GM12878 (cell line): ENCODE results near the gene FHL2. TPM values are rescaled to one million over a fixed set of nuclear protein-coding genes. Genes with fewer than 3 reads are reported as not detected.

Source experiments
- ATAC-seq: fragments of 200-7000 bp; cut with Tn5 transposase; 3 replicates; pipeline ENCODE4 v1.9.1; 2020; ENCODE audit warnings: mild to moderate bottlenecking, moderate library complexity
- BruUV-seq: library from RNA; stranded (reverse); fragments of 400-500 nt; replicated peaks from 2 replicates; lab custom pipeline; 2021; lab: Mats Ljungman, UMichigan
- CTCF ChIA-PET: fragments of 300-600 bp; sonication (Branson Sonifier 250); formaldehyde crosslinking; extraction: SDS; loops from one replicate; lab custom pipeline; 2021; ENCODE audit warnings: inconsistent platforms; lab: Yijun Ruan, JAX
- POLR2A ChIA-PET: fragments of 350-600 bp; formaldehyde crosslinking; extraction: SDS; loops from one replicate; lab custom pipeline; 2021; ENCODE audit warnings: inconsistent platforms; lab: Charles Lee
- RAD21 ChIA-PET: fragments of 300-600 bp; sonication (Branson Sonifier 250); formaldehyde crosslinking; loops from one replicate; lab custom pipeline; 2023; ENCODE audit warnings: antibody characterized with exemption; ENCODE audit not compliant: unreplicated experiment; lab: Charles Lee
- SMC1A ChIA-PET: fragments of 300-600 bp; sonication (Branson Sonifier 250); formaldehyde crosslinking; loops from one replicate; lab custom pipeline; 2023; ENCODE audit not compliant: unreplicated experiment, uncharacterized antibody; lab: Charles Lee
- DNase-seq: peaks from one replicate; pipeline ENCODE4 v3.0.0-alpha.2; 2011; ENCODE audit warnings: low read depth, low spot score
- FAIRE-seq: peaks from 3 replicates; lab custom pipeline; 2011; peaks lifted over from hg19 to GRCh38; lab: Jason Lieb, UNC
- H2AFZ ChIP-seq: 2 replicates; pipeline ENCODE4 v1.6.0; 2011; ENCODE audit warnings: low read depth, low read length, control low read depth; ENCODE audit not compliant: control insufficient read depth
- H3K27ac ChIP-seq: 2 replicates; pipeline ENCODE4 v1.5.1; 2011; ENCODE audit warnings: control low read depth; ENCODE audit not compliant: control insufficient read depth, insufficient read depth
- H3K27me3 ChIP-seq, 2 experiments: replicated peaks in 1 of 2; 2 replicates each; pipeline versions ENCODE4 v1.6.0 to v1.6.1; 2011; ENCODE audit warnings: low read length in 1 of 2; ENCODE audit not compliant: control insufficient read depth in 2 of 2, insufficient read depth in 2 of 2
- H3K36me3 ChIP-seq, 2 experiments: 2 replicates each; pipeline ENCODE4 v1.5.1; 2011; ENCODE audit warnings: low read length in 1 of 2; ENCODE audit not compliant: control insufficient read depth in 2 of 2, insufficient read depth in 2 of 2
- H3K4me1 ChIP-seq: 2 replicates; pipeline ENCODE4 v1.6.1; 2011; ENCODE audit warnings: mild to moderate bottlenecking, low read length, moderate library complexity, mixed read lengths; ENCODE audit not compliant: control insufficient read depth, insufficient read depth
- H3K4me2 ChIP-seq: 2 replicates; pipeline ENCODE4 v1.6.0; 2011; ENCODE audit warnings: control low read depth; ENCODE audit not compliant: control insufficient read depth, insufficient read depth
- H3K4me3 ChIP-seq: fragments of 200-600 bp; sonication (generic); 2 replicates; pipeline ENCODE4 v1.5.1; 2016
- H3K79me2 ChIP-seq: 2 replicates; pipeline ENCODE4 v1.6.0; 2011; ENCODE audit warnings: low read length; ENCODE audit not compliant: control insufficient read depth, insufficient read depth
- H3K9ac ChIP-seq: 2 replicates; pipeline ENCODE4 v1.8.0; 2011; ENCODE audit warnings: low read length, control low read depth, mixed read lengths; ENCODE audit not compliant: control insufficient read depth, insufficient read depth
- H3K9me3 ChIP-seq: replicated peaks from 3 replicates; pipeline ENCODE4 v1.5.1; 2011; ENCODE audit warnings: mild to moderate bottlenecking, low read length; ENCODE audit not compliant: control insufficient read depth, insufficient read depth
- H4K20me1 ChIP-seq: 2 replicates; pipeline ENCODE4 v1.6.0; 2011; ENCODE audit not compliant: control insufficient read depth, insufficient read depth
- CTCF ChIP-seq, 3 experiments: IDR thresholded peaks in 2 of 3; conservative IDR thresholded peaks in 1 of 3; 2 replicates each; pipeline ENCODE4 v1.5.1; 2011; ENCODE audit warnings: low read depth in 3 of 3, low read length in 3 of 3, mild to moderate bottlenecking in 3 of 3, control low read depth in 2 of 3, moderate library complexity in 2 of 3, inconsistent platforms in 1 of 3, mixed read lengths in 1 of 3; ENCODE audit not compliant: control insufficient read depth in 2 of 3, insufficient read depth in 1 of 3; ENCODE audit errors: extremely low read depth in 1 of 3
- HDAC6 ChIP-seq: fragments of 200-600 bp; sonication (generic); IDR thresholded peaks from one replicate; pipeline ENCODE4 v1.8.0; 2017; ENCODE audit warnings: antibody characterized with exemption; ENCODE audit not compliant: unreplicated experiment
- MEF2A ChIP-seq: IDR thresholded peaks from 2 replicates; pipeline ENCODE4 v1.6.1; 2011; ENCODE audit warnings: low read depth, mild to moderate bottlenecking, low read length, moderate library complexity; ENCODE audit not compliant: insufficient read depth
- NFXL1 ChIP-seq: fragments of 450-650 bp; IDR thresholded peaks from 2 replicates; pipeline ENCODE4 v1.6.1; 2017; ENCODE audit warnings: antibody characterized with exemption, mild to moderate bottlenecking, borderline replicate concordance
- NR2C2 ChIP-seq: IDR thresholded peaks from 2 replicates; pipeline ENCODE4 v1.6.1; 2011; ENCODE audit warnings: borderline replicate concordance, low read depth; ENCODE audit not compliant: control insufficient read depth, insufficient read length
- SP1 ChIP-seq: IDR thresholded peaks from one replicate; pipeline ENCODE4 v1.6.1; 2011; ENCODE audit warnings: low read depth, low read length
- SREBF1 ChIP-seq: IDR thresholded peaks from 2 replicates; pipeline ENCODE4 v1.6.1; 2012; ENCODE audit warnings: mild to moderate bottlenecking, low read length
- TCF12 ChIP-seq: IDR thresholded peaks from 2 replicates; pipeline ENCODE4 v1.6.1; 2011; ENCODE audit warnings: low read depth, mild to moderate bottlenecking, low read length
- YBX1 ChIP-seq: fragments of 450-650 bp; IDR thresholded peaks from 2 replicates; pipeline ENCODE4 v1.6.1; 2016; ENCODE audit warnings: antibody characterized with exemption
- WGBS: methylation state at CpG from one replicate; pipeline ENCODE4 v1.1.6; 2016; ENCODE audit warnings: low lambda C conversion rate; ENCODE audit not compliant: insufficient replicate concordance, insufficient coverage; ENCODE audit errors: missing lambda C conversion rate; 5-methylcytosine and 5-hydroxymethylcytosine counted together
- in situ Hi-C: fragments of 300-500 bp; cut with MboI; formaldehyde crosslinking; loops from 9 replicates; pipeline ENCODE4 v1.14.3; 2018; ENCODE audit warnings: mixed read lengths
- intact Hi-C: fragments of 100-400 bp; cut with micrococcal nuclease; formaldehyde crosslinking; loops from one replicate; pipeline ENCODE4 v1.14.2; 2022; ENCODE audit not compliant: unreplicated experiment
- polyA plus RNA-seq, 11 experiments: library from polyadenylated mRNA; depleted of rRNA in 4 of 11; unstranded in 6 of 11; stranded (reverse) in 5 of 11; fragments of >200 nt; fragmentation: Nextera tagmentation in 4 of 11; fragmentation: Illumina TruSeq in 1 of 11; extraction: Ambion mirVana in 4 of 11; extraction: Trizol in 1 of 11; gene quantifications; 1 replicate in 1 of 11; 2 replicates in 10 of 11; pipeline versions ENCODE4 v1.2.1 to v1.2.3, GENCODE V29; 2011 to 2016; ENCODE audit warnings: inconsistent platforms in 2 of 11, missing spikeins in 2 of 11, low read depth in 1 of 11
- total RNA-seq, 4 experiments: library from RNA; depleted of rRNA in 3 of 4; stranded (reverse); fragments of >200 nt in 3 of 4; fragmentation: Illumina TruSeq in 1 of 4; extraction: Trizol in 1 of 4; gene quantifications; 2 replicates each; pipeline versions ENCODE4 v1.2.1 to v1.2.3, GENCODE V29; 2013 to 2021

FHL2 gene
- total and polyA plus RNA-seq, 10 of the 15 experiments (the other 5 are each of a cell fraction or from before 2014, with no cell fraction given) = 2.2 to 9.9 (median 4.5) TPM

GRCh38 chr2:105362862-105363591, 35.8 kb downstream of the FHL2 start:
- no peaks in the 10 kb centered on the region for H3K4me1 ChIP-seq
- POLR2A ChIA-PET = no interaction called here
- H3K9ac ChIP-seq = no peak overlapping the region
- RAD21 ChIA-PET = interaction anchor here (1.0 kb wide), 1 partner anchor 18 kb away, joined by 3 read pairs; no protein-coding TSS in a partner anchor
- in situ Hi-C loops = no loop called here
- TF ChIP-seq HDAC6 (no peak), MEF2A (no peak), SP1 (no peak), TCF12 (no peak), SREBF1 (no peak), NR2C2 (no peak), YBX1 (no peak), NFXL1 (no peak), CTCF (IDR thresholded peaks at IDR 0.05 in 2 of 3, conservative IDR thresholded peaks at IDR 0.05 in 1 of 3; ENCODE audit: control insufficient read depth in 2 of 3, extremely low read depth in 1 of 3, insufficient read depth in 1 of 3, low read depth in 3 of 3, low read length in 3 of 3) (no peak)
- no peak overlapping the region for H2AFZ ChIP-seq
- no peak overlapping the region for H3K27ac ChIP-seq
- FAIRE-seq (no peak), DNase-seq (no peak), ATAC-seq (no peak)
- no peaks in the 10 kb centered on the region for H4K20me1 ChIP-seq
- H3K9me3 ChIP-seq = no peaks in the 10 kb centered on the region
- BruUV-seq = no TSS peak
- H3K27me3 ChIP-seq = no peaks in the 10 kb centered on the region
- H3K4me3 ChIP-seq = no peak overlapping the region
- no peaks in the 10 kb centered on the region for H3K79me2 ChIP-seq
- intact Hi-C loops = no loop called here
- no peak overlapping the region for H3K4me2 ChIP-seq
- CTCF ChIA-PET = no interaction called here
- WGBS = 49% methylated on average over 15 of the region's 15 CpGs
- H3K36me3 ChIP-seq = peaks cover 0 to 6% of the 10 kb centered on the region in 2 experiments; a peak in 1 of 4 replicates
- SMC1A ChIA-PET = interaction anchor here (1.6 kb wide), 1 partner anchor 17 kb away, joined by 3 read pairs; no protein-coding TSS in a partner anchor
